B cell (primary cell): ENCODE data around the gene CALM3. TPM values are rescaled to one million over a fixed set of nuclear protein-coding genes. Genes with fewer than 3 reads are reported as not detected.

ENCODE experiments used
- ATAC-seq: fragments of 200-7000 bp; cut with Tn5 transposase; one replicate; pipeline ENCODE4 v1.10.0; 2021; ENCODE audit warnings: low read depth, mild to moderate bottlenecking, moderate number of reproducible peaks, moderate library complexity
- CTCF ChIA-PET: fragments of 350-600 bp; sonication (Branson Sonifier 250); formaldehyde crosslinking; loops from one replicate; lab custom pipeline; 2021; ENCODE audit warnings: antibody characterized with exemption, inconsistent platforms; lab: Charles Lee
- POLR2A ChIA-PET: fragments of 350-600 bp; sonication (Branson Sonifier 250); formaldehyde crosslinking; loops from one replicate; lab custom pipeline; 2021; ENCODE audit warnings: antibody characterized with exemption; lab: Charles Lee
- DNase-seq: peaks from one replicate; pipeline ENCODE4 v3.0.0; 2013
- H2AFZ ChIP-seq: 2 replicates; pipeline ENCODE4 v1.6.1; 2012; ENCODE audit warnings: mild to moderate bottlenecking, low read depth, low read length; ENCODE audit not compliant: insufficient read depth, poor library complexity, severe bottlenecking
- H3K27ac ChIP-seq, 2 donors: 1 replicate in 1 of 2; 2 replicates in 1 of 2; pipeline ENCODE4 v1.5.1; 2012 to 2013; ENCODE audit warnings: low read length in 2 of 2, mild to moderate bottlenecking in 2 of 2, moderate library complexity in 1 of 2
- H3K27me3 ChIP-seq, 4 experiments: fragments of 200-600 bp in 1 of 4; sonication (generic) in 1 of 4; replicated peaks in 1 of 4; 1 replicate in 2 of 4; 2 replicates in 2 of 4; pipeline versions ENCODE4 v1.6.1 to v1.7.0; 2013 to 2016; ENCODE audit warnings: low read length in 3 of 4, mild to moderate bottlenecking in 2 of 4, mixed read lengths in 1 of 4, moderate library complexity in 1 of 4; ENCODE audit not compliant: insufficient read depth in 4 of 4, control insufficient read depth in 3 of 4; ENCODE audit errors: control extremely low read depth in 1 of 4
- H3K36me3 ChIP-seq, 2 experiments: replicated peaks in 1 of 2; 1 replicate in 1 of 2; 2 replicates in 1 of 2; pipeline versions ENCODE4 v1.6.1 to v1.7.1; 2013; ENCODE audit warnings: low read length in 1 of 2; ENCODE audit not compliant: insufficient read depth in 2 of 2, control insufficient read depth in 1 of 2; ENCODE audit errors: control extremely low read depth in 1 of 2, extremely low read depth in 1 of 2
- H3K4me1 ChIP-seq, 2 donors: fragments of 200-600 bp in 1 of 2; sonication (generic) in 1 of 2; 1 replicate in 1 of 2; 2 replicates in 1 of 2; pipeline versions ENCODE4 v1.5.1 to v1.6.1; 2013 to 2017; ENCODE audit warnings: low read length in 2 of 2; ENCODE audit not compliant: control insufficient read depth in 2 of 2, insufficient read depth in 2 of 2
- H3K4me2 ChIP-seq: replicated peaks from 2 replicates; pipeline ENCODE3; 2012; ENCODE audit warnings: mild to moderate bottlenecking, low read depth, low read length; ENCODE audit not compliant: poor library complexity, severe bottlenecking
- H3K4me3 ChIP-seq, 5 experiments: fragments of 200-600 bp in 1 of 5; sonication (generic) in 1 of 5; 1 replicate in 3 of 5; 2 replicates in 2 of 5; pipeline versions ENCODE4 v1.5.1 to v1.7.0; 2011 to 2016; ENCODE audit warnings: low read length in 4 of 5, mild to moderate bottlenecking in 4 of 5, low read depth in 2 of 5, control low read depth in 1 of 5, moderate library complexity in 1 of 5; ENCODE audit not compliant: insufficient read depth in 1 of 5; ENCODE audit errors: control extremely low read depth in 1 of 5, extremely low read depth in 1 of 5
- H3K79me2 ChIP-seq: fragments of 200-600 bp; sonication (generic); one replicate; pipeline ENCODE4 v1.6.0; 2016; ENCODE audit warnings: low read length; ENCODE audit not compliant: control insufficient read depth, insufficient read depth
- H3K9ac ChIP-seq: fragments of 200-600 bp; sonication (generic); 2 replicates; pipeline ENCODE4 v1.6.1; 2017; ENCODE audit warnings: mild to moderate bottlenecking, low read length, moderate library complexity
- H3K9me3 ChIP-seq, 3 donors: one replicate each; pipeline versions ENCODE4 v1.6.1 to v1.7.1; 2013; ENCODE audit warnings: low read length in 2 of 3; ENCODE audit not compliant: control insufficient read depth in 2 of 3, insufficient read depth in 1 of 3; ENCODE audit errors: control extremely low read depth in 1 of 3
- H4K20me1 ChIP-seq: 2 replicates; pipeline ENCODE4 v1.6.0; 2012; ENCODE audit warnings: mild to moderate bottlenecking, low read length; ENCODE audit not compliant: insufficient read depth, control insufficient read depth, poor library complexity, severe bottlenecking
- H3K27ac Mint-ChIP-seq: one replicate; pipeline ENCODE4 v1.8.0; 2021; ENCODE audit warnings: mixed read lengths
- H3K27me3 Mint-ChIP-seq: one replicate; pipeline ENCODE4 v1.8.0; 2021; ENCODE audit warnings: mixed read lengths
- H3K4me1 Mint-ChIP-seq: one replicate; pipeline ENCODE4 v1.8.0; 2021; ENCODE audit warnings: mixed read lengths
- H3K4me3 Mint-ChIP-seq: one replicate; pipeline ENCODE4 v1.8.0; 2021; ENCODE audit warnings: mixed read lengths
- H3K9me3 Mint-ChIP-seq: one replicate; pipeline ENCODE4 v1.8.0; 2022; ENCODE audit warnings: mixed read lengths; ENCODE audit not compliant: insufficient read depth
- EZH2 ChIP-seq: IDR thresholded peaks from 2 replicates; pipeline ENCODE4 v1.6.1; 2012; ENCODE audit warnings: borderline replicate concordance, low read depth, mild to moderate bottlenecking, moderate library complexity, low read length; ENCODE audit not compliant: insufficient read depth, poor library complexity, severe bottlenecking
- WGBS: methylation state at CpG from one replicate; pipeline ENCODE4 v1.1.5; 2013; ENCODE audit warnings: missing lambda C conversion rate; ENCODE audit not compliant: insufficient coverage; 5-methylcytosine and 5-hydroxymethylcytosine counted together
- intact Hi-C: fragments of 100-400 bp; cut with micrococcal nuclease; formaldehyde crosslinking; loops from one replicate; pipeline ENCODE4 v1.10.0; 2022
- polyA plus RNA-seq: library from polyadenylated mRNA; depleted of rRNA; stranded (reverse); fragments of >200 nt; gene quantifications from 2 replicates; pipeline ENCODE4 v1.2.3, GENCODE V29; 2012
- total RNA-seq, 2 donors: library from RNA; stranded (reverse); fragments of 120-200 nt in 1 of 2; gene quantifications; 1 replicate in 1 of 2; 2 replicates in 1 of 2; pipeline versions ENCODE4 v1.2.3 to v1.2.4, GENCODE V29; 2013 to 2022
- TF ChIP-seq, protein P1 (sequence below): fragments of 200-600 bp; IDR thresholded peaks from one replicate; pipeline ENCODE4 v1.8.0; 2022; ENCODE audit warnings: antibody characterized with exemption, mild to moderate bottlenecking

The CALM3 gene
- total and polyA plus RNA-seq, 2 donors (not counting 1 experiment from before 2014, with no cell fraction given): 99.0 to 99.3 TPM

DNA sequence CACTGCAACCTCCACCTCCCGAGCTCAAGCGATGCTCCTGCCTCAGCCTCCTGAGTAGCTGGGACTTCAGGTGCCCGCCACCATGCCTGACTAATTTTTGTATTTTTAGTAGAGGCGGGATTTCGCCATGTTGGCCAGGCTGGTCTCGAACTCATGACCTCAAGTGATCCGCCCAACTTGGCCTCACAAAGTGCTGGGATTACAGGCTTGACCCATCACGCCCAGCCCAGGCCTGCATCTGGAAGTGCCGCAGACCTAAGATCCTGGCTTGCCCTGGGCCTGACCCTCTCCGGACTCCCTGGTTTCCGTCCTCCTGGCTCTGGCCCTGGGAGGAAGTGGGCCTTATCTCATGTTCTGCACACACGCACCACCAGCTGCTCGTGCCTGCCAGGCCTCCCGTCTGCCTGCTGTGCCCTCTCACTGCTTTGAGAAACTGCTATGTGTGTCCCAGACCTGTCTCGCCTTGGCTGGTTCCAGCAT is 28.5 kb downstream of the CALM3 start:
- ChIA-PET POLR2A (interaction anchor here (0.9 to 1.1 kb wide), 2 partner anchors 10 to 11 kb away, joined by 3 read pairs; no protein-coding TSS in a partner anchor), CTCF (interaction anchor here (0.8 to 2.9 kb wide), 2 partner anchors 15 to 32 kb away, joined by 4 to 13 read pairs; partner anchors contain the start of gene DACT3)
- no peak for TF ChIP-seq EZH2
- TF ChIP-seq, protein P1, sequence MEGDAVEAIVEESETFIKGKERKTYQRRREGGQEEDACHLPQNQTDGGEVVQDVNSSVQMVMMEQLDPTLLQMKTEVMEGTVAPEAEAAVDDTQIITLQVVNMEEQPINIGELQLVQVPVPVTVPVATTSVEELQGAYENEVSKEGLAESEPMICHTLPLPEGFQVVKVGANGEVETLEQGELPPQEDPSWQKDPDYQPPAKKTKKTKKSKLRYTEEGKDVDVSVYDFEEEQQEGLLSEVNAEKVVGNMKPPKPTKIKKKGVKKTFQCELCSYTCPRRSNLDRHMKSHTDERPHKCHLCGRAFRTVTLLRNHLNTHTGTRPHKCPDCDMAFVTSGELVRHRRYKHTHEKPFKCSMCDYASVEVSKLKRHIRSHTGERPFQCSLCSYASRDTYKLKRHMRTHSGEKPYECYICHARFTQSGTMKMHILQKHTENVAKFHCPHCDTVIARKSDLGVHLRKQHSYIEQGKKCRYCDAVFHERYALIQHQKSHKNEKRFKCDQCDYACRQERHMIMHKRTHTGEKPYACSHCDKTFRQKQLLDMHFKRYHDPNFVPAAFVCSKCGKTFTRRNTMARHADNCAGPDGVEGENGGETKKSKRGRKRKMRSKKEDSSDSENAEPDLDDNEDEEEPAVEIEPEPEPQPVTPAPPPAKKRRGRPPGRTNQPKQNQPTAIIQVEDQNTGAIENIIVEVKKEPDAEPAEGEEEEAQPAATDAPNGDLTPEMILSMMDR: no peak
- peak; percentile 34 for DNase-seq
- Histone ChIP-seq H3K36me3 (no peaks in the 10 kb centered on the region), H3K9me3 (peaks cover 0 to 5% (median 0%) of the 10 kb centered on the region in 3 donors), H3K27me3 (peaks cover 0 to 10% (median 2%) of the 10 kb centered on the region in 4 experiments), H3K4me2 (no peak overlapping the region), H3K27ac (no peak overlapping the region), H3K4me3 (no peak overlapping the region), H3K4me1 (peaks cover 24 to 33% of the 10 kb centered on the region in 2 donors), H4K20me1 (no peaks in the 10 kb centered on the region), H3K79me2 (no peaks in the 10 kb centered on the region), H2AFZ (no peak overlapping the region), H3K9ac (no peak overlapping the region)
- no peak for ATAC-seq
- intact Hi-C loops: no loop called here
- WGBS: 79% methylated on average over 13 of the region's 15 CpGs
- Mint-ChIP-seq H3K9me3 (no peaks in the 10 kb centered on the region), H3K27ac (no peak overlapping the region), H3K4me3 (no peak overlapping the region), H3K27me3 (peaks cover 7% of the 10 kb centered on the region), H3K4me1 (peaks cover 43% of the 10 kb centered on the region)

DNA sequence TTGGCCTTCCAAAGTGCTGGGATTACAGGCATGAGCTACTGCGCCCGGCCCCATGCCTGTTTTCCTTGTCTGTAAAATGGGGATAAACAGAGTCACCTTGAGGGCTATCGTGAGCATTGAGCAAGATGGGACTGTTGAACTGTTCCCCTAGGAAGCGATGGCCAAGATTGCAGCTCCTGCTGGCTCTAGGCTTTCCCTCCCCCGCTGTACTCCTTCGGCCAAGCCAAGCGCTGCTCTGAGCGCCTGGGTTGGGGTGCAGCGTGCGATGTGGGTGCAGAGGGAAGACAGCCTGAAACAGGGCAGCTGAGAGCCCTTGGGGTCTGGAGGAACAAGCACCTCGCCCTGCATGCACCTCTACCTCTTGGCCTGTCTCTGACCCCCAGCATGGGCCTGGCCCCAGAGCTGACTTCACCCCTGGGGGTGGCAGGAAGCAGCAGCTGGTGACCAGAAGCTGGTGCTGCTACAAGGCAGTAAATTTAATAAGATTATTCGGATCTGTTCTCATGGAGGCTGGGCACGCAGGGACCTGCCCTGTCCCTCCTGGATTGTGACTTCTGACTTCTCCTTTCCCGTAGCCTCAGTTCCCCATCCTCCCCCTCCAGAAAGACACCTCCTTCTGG is 29.6 kb downstream of the CALM3 start:
- ChIA-PET CTCF (interaction anchor here (0.6 to 4.0 kb wide), 10 partner anchors 8 to 127 kb away, joined by 3 to 21 read pairs (median 5); no protein-coding TSS in a partner anchor), POLR2A (interaction anchor here (1.1 to 2.1 kb wide), 3 partner anchors 8 to 11 kb away, joined by 3 to 4 read pairs (median 4); no protein-coding TSS in a partner anchor)
- H3K4me1 ChIP-seq: peaks cover 21 to 30% of the 10 kb centered on the region in 2 donors
- no peaks in the 10 kb centered on the region for H3K36me3 ChIP-seq
- H3K27ac ChIP-seq: no peak overlapping the region
- H3K4me2 ChIP-seq: no peak overlapping the region
- no peak for ATAC-seq
- Mint-ChIP-seq H3K4me1 (peaks cover 39% of the 10 kb centered on the region), H3K4me3 (no peak overlapping the region), H3K27me3 (peaks cover 7% of the 10 kb centered on the region), H3K27ac (no peak overlapping the region), H3K9me3 (no peaks in the 10 kb centered on the region)
- no peak for TF ChIP-seq EZH2
- TF ChIP-seq, protein P1: no peak
- H3K4me3 ChIP-seq: no peak overlapping the region
- no peak overlapping the region for H3K9ac ChIP-seq
- H4K20me1 ChIP-seq: no peaks in the 10 kb centered on the region
- WGBS: 83% methylated on average over 11 of the region's 14 CpGs
- no peak overlapping the region for H2AFZ ChIP-seq
- intact Hi-C loops: no loop called here
- H3K27me3 ChIP-seq: peaks cover 0 to 10% (median 2%) of the 10 kb centered on the region in 4 experiments
- H3K79me2 ChIP-seq: no peaks in the 10 kb centered on the region
- no peak for DNase-seq
- peaks cover 0 to 5% (median 0%) of the 10 kb centered on the region in 3 donors for H3K9me3 ChIP-seq
